ENCODE measurements around the gene LRRN4CL. TPM values are rescaled to one million over a fixed set of nuclear protein-coding genes. Genes with fewer than 3 reads are reported as not detected.
A peak's percentile ranks its signal among the peaks of the same experiment; 100 is the strongest.
"Not testable (repeated sequence)": the region's sequence is repeated elsewhere in the genome, so short reads cannot be mapped to it uniquely, and the experiment has no call there.

The LRRN4CL gene
- total RNA-seq, 1 donor from 2014 or later = 0.26 TPM

- Histone ChIP-seq H3K36me3 (ENCODE audit: control insufficient read depth, insufficient read depth, low read length) (peaks cover 2% of the 10 kb centered on the region), H3K4me3 (ENCODE audit: low read depth, low read length) (peak overlapping the region; percentile 60), H3K27me3 (ENCODE audit: control insufficient read depth, insufficient read depth, low read length) (no peaks in the 10 kb centered on the region)
- DNase-seq (ENCODE audit: low read depth) (no peak), FAIRE-seq (no peak)
- TF ChIP-seq CTCF (IDR thresholded peaks at IDR 0.05; ENCODE audit: insufficient read depth, low read length, severe bottlenecking) = no peak
Measured at GRCh38 chr11:62705413-62705812, 16.1 kb upstream of the LRRN4CL start.

GRCh38 chr11:62703921-62704320, 14.6 kb upstream of the LRRN4CL start:
- FAIRE-seq; H3K27me3 ChIP-seq (ENCODE audit: control insufficient read depth, insufficient read depth, low read length); H3K36me3 ChIP-seq (ENCODE audit: control insufficient read depth, insufficient read depth, low read length); DNase-seq (ENCODE audit: low read depth); H3K4me3 ChIP-seq (ENCODE audit: low read depth, low read length): not testable (repeated sequence)

GRCh38 chr11:62702246-62702645, 12.9 kb upstream of the LRRN4CL start:
- Histone ChIP-seq H3K36me3 (ENCODE audit: control insufficient read depth, insufficient read depth, low read length) (no peaks in the 10 kb centered on the region), H3K4me3 (ENCODE audit: low read depth, low read length) (no peak overlapping the region), H3K27me3 (ENCODE audit: control insufficient read depth, insufficient read depth, low read length) (no peaks in the 10 kb centered on the region)
- TF ChIP-seq CTCF (IDR thresholded peaks at IDR 0.05; ENCODE audit: insufficient read depth, low read length, severe bottlenecking) = no peak
- DNase-seq (ENCODE audit: low read depth) = peak; percentile 49
- FAIRE-seq = no peak

DNA sequence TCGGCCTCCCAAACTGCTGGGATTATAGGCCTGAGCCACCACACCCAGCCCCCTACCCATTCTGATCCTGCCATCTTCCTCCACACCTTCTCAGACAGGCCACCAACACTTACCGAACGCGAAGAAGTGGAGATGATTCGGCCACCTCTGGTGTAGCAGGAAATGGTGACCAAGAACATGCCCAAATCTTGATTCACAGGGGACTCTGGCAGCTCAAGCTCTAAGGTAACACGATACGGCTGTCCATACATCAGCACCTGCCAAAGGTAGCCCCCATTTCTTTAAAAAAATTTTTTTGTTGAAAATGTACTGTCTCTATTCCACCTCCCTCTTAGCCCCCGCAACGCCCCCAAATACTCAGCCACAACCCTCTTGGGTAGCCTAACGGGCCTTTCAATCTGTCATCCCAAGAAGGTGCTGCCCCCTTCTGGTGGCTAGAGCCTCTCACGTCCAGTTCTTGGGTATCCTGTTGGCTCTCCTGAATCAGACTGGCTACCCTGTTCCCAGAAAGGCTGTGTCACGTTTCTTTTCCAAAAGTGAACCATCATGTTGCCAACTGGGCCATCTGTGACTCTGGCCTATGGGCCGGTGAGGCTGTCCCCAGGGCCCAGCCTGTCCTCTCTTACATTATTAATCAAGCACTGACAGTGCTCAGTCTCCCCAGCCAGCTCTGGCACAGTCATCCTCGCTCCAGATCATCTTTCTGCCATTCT, 5.3 kb upstream of the LRRN4CL start:
- FAIRE-seq = no peak
- TF ChIP-seq CTCF (IDR thresholded peaks at IDR 0.05; ENCODE audit: insufficient read depth, low read length, severe bottlenecking) = peak; percentile 80
- DNase-seq (ENCODE audit: low read depth) = peak; percentile 68
- Histone ChIP-seq H3K4me3 (ENCODE audit: low read depth, low read length) (no peak overlapping the region), H3K27me3 (ENCODE audit: control insufficient read depth, insufficient read depth, low read length) (no peaks in the 10 kb centered on the region), H3K36me3 (ENCODE audit: control insufficient read depth, insufficient read depth, low read length) (peaks cover 10% of the 10 kb centered on the region)

- not testable (repeated sequence) for DNase-seq (ENCODE audit: low read depth); H3K36me3 ChIP-seq (ENCODE audit: control insufficient read depth, insufficient read depth, low read length); FAIRE-seq; H3K4me3 ChIP-seq (ENCODE audit: low read depth, low read length); H3K27me3 ChIP-seq (ENCODE audit: control insufficient read depth, insufficient read depth, low read length)
Measured at GRCh38 chr11:62693624-62694023, 4.3 kb upstream of the LRRN4CL start.

DNA sequence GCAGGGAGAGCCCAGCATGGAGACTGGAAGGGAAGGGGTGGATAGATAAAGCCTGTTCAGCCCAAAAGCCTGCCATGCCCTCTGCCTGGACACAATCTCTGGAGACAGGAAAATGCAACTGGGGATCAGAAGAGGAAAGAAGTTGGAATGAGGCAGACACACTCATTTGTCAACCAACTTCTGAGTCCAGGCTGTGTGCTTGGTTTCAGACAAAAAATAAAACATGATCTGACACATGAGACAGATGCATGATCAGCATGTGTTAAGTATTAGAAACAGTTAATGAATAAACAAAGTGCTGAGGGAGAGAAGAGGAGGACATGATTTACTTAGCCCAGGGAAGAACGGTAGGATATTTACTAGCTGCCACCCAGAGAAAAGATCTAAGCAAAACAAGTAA, 839 bp downstream of the LRRN4CL start:
- no peak for TF ChIP-seq CTCF (IDR thresholded peaks at IDR 0.05; ENCODE audit: insufficient read depth, low read length, severe bottlenecking)
- Histone ChIP-seq H3K27me3 (ENCODE audit: control insufficient read depth, insufficient read depth, low read length) (no peaks in the 10 kb centered on the region), H3K36me3 (ENCODE audit: control insufficient read depth, insufficient read depth, low read length) (peaks cover 10% of the 10 kb centered on the region), H3K4me3 (ENCODE audit: low read depth, low read length) (no peak overlapping the region)
- DNase-seq (ENCODE audit: low read depth) = no peak
- no peak for FAIRE-seq

All from bronchial epithelial cell (primary cell).